ENCODE measurements around the gene SCMH1.

Gene SCMH1

DNA sequence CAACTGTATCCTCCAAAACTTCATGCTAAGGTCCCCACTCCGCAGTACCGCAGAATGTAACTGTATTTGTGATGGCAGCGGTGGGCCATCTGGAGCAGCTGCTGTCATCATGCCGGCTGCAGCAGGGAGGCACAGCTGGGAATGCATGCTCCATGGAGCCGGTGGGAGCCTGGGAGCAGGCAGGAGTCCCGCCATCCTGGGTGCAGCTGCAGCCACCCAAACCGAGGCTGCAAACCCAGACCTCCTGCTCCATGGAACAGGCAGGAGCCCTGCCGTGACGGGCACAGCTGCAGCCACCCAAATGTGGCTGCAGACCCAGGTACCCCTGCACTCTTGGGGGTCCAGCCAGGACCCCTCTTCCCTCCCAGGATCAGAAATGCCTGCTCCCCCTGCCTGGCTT lies 80.3 kb downstream of the SCMH1 start:
- no peak overlapping the region for H3K4me3 ChIP-seq (ENCODE audit: insufficient read depth in 1 of 2, low read depth in 1 of 2, low read length in 2 of 2)
- H3K9ac ChIP-seq (ENCODE audit: low read length) = no peak overlapping the region
- no peak overlapping the region for H3K23ac ChIP-seq (ENCODE audit: low read length in 2 of 2)
- H3K4ac ChIP-seq (ENCODE audit: low read depth in 1 of 2, low read length in 2 of 2) = no peak overlapping the region
- no peak for DNase-seq
- H3K4me2 ChIP-seq (ENCODE audit: low read length, poor library complexity, severe bottlenecking) = no peak overlapping the region
- no peak overlapping the region for H2AFZ ChIP-seq (ENCODE audit: low read depth, low read length)
- H3K9me3 ChIP-seq (ENCODE audit: control insufficient read depth, low read length) = peaks cover 10% of the 10 kb centered on the region
- H2BK12ac ChIP-seq (ENCODE audit: low read length in 2 of 2) = no peak overlapping the region
- H3K27me3 ChIP-seq (ENCODE audit: control insufficient read depth in 1 of 2, insufficient read depth in 1 of 2, low read length in 2 of 2) = peaks cover 0 to 39% of the 10 kb centered on the region in 2 experiments
- no peak overlapping the region for H4K91ac ChIP-seq (ENCODE audit: low read length)
- peaks cover 5 to 17% of the 10 kb centered on the region in 2 experiments for H3K36me3 ChIP-seq (ENCODE audit: control insufficient read depth in 1 of 2, insufficient read depth in 2 of 2, low read depth in 1 of 2, low read length in 2 of 2)
- H3K18ac ChIP-seq (ENCODE audit: low read depth in 1 of 2, low read length in 2 of 2) = no peak overlapping the region
- H3K4me1 ChIP-seq (ENCODE audit: control insufficient read depth, insufficient read depth, low read depth, low read length) = no peaks in the 10 kb centered on the region
- H3K14ac ChIP-seq (ENCODE audit: low read length in 2 of 2) = no peak overlapping the region
- no peak overlapping the region for H2BK120ac ChIP-seq (ENCODE audit: low read depth, low read length)
- H3K79me1 ChIP-seq (replicated peaks; ENCODE audit: low read length, poor library complexity, severe bottlenecking) = peaks cover under 1% of the 10 kb centered on the region
- H2BK15ac ChIP-seq (ENCODE audit: low read depth, poor library complexity, severe bottlenecking) = no peak overlapping the region
- no peak overlapping the region for H3K27ac ChIP-seq (ENCODE audit: low read length, poor library complexity, severe bottlenecking)
- 92% methylated on average over 9 of the region's 9 CpGs for WGBS
- no peak overlapping the region for H2BK5ac ChIP-seq (ENCODE audit: low read depth, low read length, poor library complexity, severe bottlenecking)
- H4K8ac ChIP-seq (ENCODE audit: low read length) = no peak overlapping the region
- no peak overlapping the region for H2AK5ac ChIP-seq (ENCODE audit: low read length, severe bottlenecking)

DNA sequence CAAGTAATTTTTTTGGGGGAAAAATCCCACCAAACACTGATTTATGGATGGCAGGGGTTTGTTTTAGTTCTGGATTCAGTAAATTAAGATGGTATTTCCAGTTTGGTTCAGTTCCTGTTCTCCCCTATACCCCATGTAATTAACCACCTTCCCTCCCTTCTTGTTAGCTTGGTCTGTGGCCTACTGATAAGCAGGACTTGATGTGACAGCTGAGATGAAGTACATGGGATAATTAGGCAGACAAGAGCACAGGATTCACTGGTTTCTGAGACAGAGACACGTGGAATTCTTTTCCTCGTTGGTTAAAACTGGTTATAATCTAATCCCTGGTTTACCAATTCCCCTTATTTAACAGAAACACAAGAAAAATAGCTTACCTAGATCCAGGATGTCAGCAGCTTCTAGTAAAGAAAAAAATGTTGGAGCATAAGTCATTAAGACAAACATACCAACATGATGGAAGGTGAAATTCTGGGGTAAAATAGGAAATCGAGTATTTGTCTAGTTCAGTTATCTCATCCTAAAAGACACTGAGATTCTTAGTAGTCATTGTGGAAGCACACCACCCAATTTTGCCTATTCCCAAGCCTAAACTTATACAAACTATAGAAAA lies 81.5 kb downstream of the SCMH1 start:
- Histone ChIP-seq H2BK12ac (ENCODE audit: low read length in 2 of 2) (no peak overlapping the region), H2BK15ac (ENCODE audit: low read depth, poor library complexity, severe bottlenecking) (no peak overlapping the region), H3K27ac (ENCODE audit: low read length, poor library complexity, severe bottlenecking) (no peak overlapping the region), H3K4me1 (ENCODE audit: control insufficient read depth, insufficient read depth, low read depth, low read length) (no peaks in the 10 kb centered on the region), H3K23ac (ENCODE audit: low read length in 2 of 2) (no peak overlapping the region), H3K4me3 (ENCODE audit: insufficient read depth in 1 of 2, low read depth in 1 of 2, low read length in 2 of 2) (no peak overlapping the region), H3K4me2 (ENCODE audit: low read length, poor library complexity, severe bottlenecking) (no peak overlapping the region), H3K36me3 (ENCODE audit: control insufficient read depth in 1 of 2, insufficient read depth in 2 of 2, low read depth in 1 of 2, low read length in 2 of 2) (peaks cover 5 to 17% of the 10 kb centered on the region in 2 experiments), H3K14ac (ENCODE audit: low read length in 2 of 2) (no peak overlapping the region), H3K27me3 (ENCODE audit: control insufficient read depth in 1 of 2, insufficient read depth in 1 of 2, low read length in 2 of 2) (peaks cover 0 to 39% of the 10 kb centered on the region in 2 experiments), H2AFZ (ENCODE audit: low read depth, low read length) (no peak overlapping the region), H2BK5ac (ENCODE audit: low read depth, low read length, poor library complexity, severe bottlenecking) (no peak overlapping the region), H4K8ac (ENCODE audit: low read length) (no peak overlapping the region), H4K91ac (ENCODE audit: low read length) (no peak overlapping the region), H3K4ac (ENCODE audit: low read depth in 1 of 2, low read length in 2 of 2) (no peak overlapping the region), H3K18ac (ENCODE audit: low read depth in 1 of 2, low read length in 2 of 2) (no peak overlapping the region), H3K9me3 (ENCODE audit: control insufficient read depth, low read length) (no peaks in the 10 kb centered on the region), H2BK120ac (ENCODE audit: low read depth, low read length) (no peak overlapping the region), H3K9ac (ENCODE audit: low read length) (no peak overlapping the region), H2AK5ac (ENCODE audit: low read length, severe bottlenecking) (no peak overlapping the region), H3K79me1 (replicated peaks; ENCODE audit: low read length, poor library complexity, severe bottlenecking) (peaks cover 2% of the 10 kb centered on the region)
- no peak for DNase-seq
- WGBS = 73% methylated on average over 3 of the region's 3 CpGs

DNA sequence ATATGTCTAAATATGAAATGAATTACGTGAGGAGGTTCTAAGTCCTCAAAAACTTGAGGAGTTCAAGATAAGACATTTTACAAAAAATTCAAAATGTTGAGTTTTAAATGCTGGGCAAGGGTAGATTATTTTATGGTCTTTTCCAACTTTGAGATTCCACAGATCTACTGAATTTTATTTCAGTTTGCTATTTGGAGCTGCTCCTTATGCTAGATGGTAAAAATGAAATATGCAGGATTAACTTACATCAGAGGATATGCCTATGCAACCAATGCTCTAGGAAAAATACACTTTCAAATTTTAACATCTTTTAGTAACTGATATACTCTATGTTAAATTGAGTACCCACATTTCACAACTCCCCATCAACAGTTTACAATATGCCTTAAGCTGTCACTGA lies 83.1 kb downstream of the SCMH1 start:
- H3K27me3 ChIP-seq (ENCODE audit: control insufficient read depth in 1 of 2, insufficient read depth in 1 of 2, low read length in 2 of 2) = peaks cover 0 to 39% of the 10 kb centered on the region in 2 experiments
- H2BK15ac ChIP-seq (ENCODE audit: low read depth, poor library complexity, severe bottlenecking) = no peak overlapping the region
- no peak overlapping the region for H2AFZ ChIP-seq (ENCODE audit: low read depth, low read length)
- no peaks in the 10 kb centered on the region for H3K4me1 ChIP-seq (ENCODE audit: control insufficient read depth, insufficient read depth, low read depth, low read length)
- no peak overlapping the region for H3K23ac ChIP-seq (ENCODE audit: low read length in 2 of 2)
- peaks cover 6 to 17% of the 10 kb centered on the region in 2 experiments for H3K36me3 ChIP-seq (ENCODE audit: control insufficient read depth in 1 of 2, insufficient read depth in 2 of 2, low read depth in 1 of 2, low read length in 2 of 2)
- no peak overlapping the region for H4K91ac ChIP-seq (ENCODE audit: low read length)
- no peak overlapping the region for H2BK120ac ChIP-seq (ENCODE audit: low read depth, low read length)
- no peak overlapping the region for H3K4me2 ChIP-seq (ENCODE audit: low read length, poor library complexity, severe bottlenecking)
- no peak overlapping the region for H2AK5ac ChIP-seq (ENCODE audit: low read length, severe bottlenecking)
- no peak overlapping the region for H3K4ac ChIP-seq (ENCODE audit: low read depth in 1 of 2, low read length in 2 of 2)
- H3K27ac ChIP-seq (ENCODE audit: low read length, poor library complexity, severe bottlenecking) = no peak overlapping the region
- no peak overlapping the region for H3K9ac ChIP-seq (ENCODE audit: low read length)
- H3K9me3 ChIP-seq (ENCODE audit: control insufficient read depth, low read length) = no peaks in the 10 kb centered on the region
- WGBS = no CpG with 5 or more reads among the region's 1 CpG
- no peak overlapping the region for H4K8ac ChIP-seq (ENCODE audit: low read length)
- H3K14ac ChIP-seq (ENCODE audit: low read length in 2 of 2) = no peak overlapping the region
- no peak overlapping the region for H3K18ac ChIP-seq (ENCODE audit: low read depth in 1 of 2, low read length in 2 of 2)
- no peak for DNase-seq
- no peak overlapping the region for H2BK12ac ChIP-seq (ENCODE audit: low read length in 2 of 2)
- H3K79me1 ChIP-seq (replicated peaks; ENCODE audit: low read length, poor library complexity, severe bottlenecking) = peaks cover 2% of the 10 kb centered on the region
- no peak overlapping the region for H2BK5ac ChIP-seq (ENCODE audit: low read depth, low read length, poor library complexity, severe bottlenecking)
- no peak overlapping the region for H3K4me3 ChIP-seq (ENCODE audit: insufficient read depth in 1 of 2, low read depth in 1 of 2, low read length in 2 of 2)

DNA sequence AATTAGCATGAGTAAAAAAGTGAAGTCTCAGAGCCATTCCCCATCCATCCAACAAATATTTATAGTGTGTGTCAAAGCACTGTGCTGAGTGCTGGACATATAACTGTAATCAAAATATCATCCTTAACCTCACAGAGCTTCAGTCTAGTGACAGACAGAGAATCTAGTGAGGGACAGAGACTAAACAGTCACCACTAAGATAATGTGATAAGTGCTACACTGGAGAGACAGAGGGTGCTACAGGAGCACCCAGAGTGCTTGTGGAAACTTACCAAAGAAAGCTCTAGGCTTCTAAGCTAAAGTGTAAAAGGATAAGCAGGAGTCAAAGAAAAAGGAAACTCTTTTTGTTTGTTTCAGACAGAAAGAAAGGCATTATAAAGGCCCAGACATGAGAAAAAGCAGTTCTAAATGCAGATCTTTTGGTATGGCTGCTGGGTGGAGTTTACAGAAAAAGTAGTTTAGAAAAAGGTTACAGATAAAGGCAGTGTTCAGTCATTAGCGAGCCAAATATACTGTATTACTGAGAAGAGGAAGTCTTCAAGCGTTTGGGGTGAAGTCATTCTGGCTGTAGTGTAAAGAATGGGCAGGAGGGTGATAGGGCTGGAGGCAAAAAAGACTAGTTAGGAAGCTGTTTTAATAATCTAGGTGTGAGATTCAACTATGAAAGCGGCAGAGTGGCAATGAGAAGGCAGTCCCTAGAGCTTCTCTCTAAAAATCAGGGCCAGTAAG lies 83.8 kb downstream of the SCMH1 start:
- Histone ChIP-seq H3K27me3 (ENCODE audit: control insufficient read depth in 1 of 2, insufficient read depth in 1 of 2, low read length in 2 of 2) (peaks cover 0 to 35% of the 10 kb centered on the region in 2 experiments), H3K36me3 (ENCODE audit: control insufficient read depth in 1 of 2, insufficient read depth in 2 of 2, low read depth in 1 of 2, low read length in 2 of 2) (peaks cover 7 to 17% of the 10 kb centered on the region in 2 experiments), H4K8ac (ENCODE audit: low read length) (no peak overlapping the region), H4K91ac (ENCODE audit: low read length) (no peak overlapping the region), H3K4ac (ENCODE audit: low read depth in 1 of 2, low read length in 2 of 2) (no peak overlapping the region), H2BK15ac (ENCODE audit: low read depth, poor library complexity, severe bottlenecking) (no peak overlapping the region), H3K27ac (ENCODE audit: low read length, poor library complexity, severe bottlenecking) (no peak overlapping the region), H3K4me2 (ENCODE audit: low read length, poor library complexity, severe bottlenecking) (no peak overlapping the region), H3K4me1 (ENCODE audit: control insufficient read depth, insufficient read depth, low read depth, low read length) (no peaks in the 10 kb centered on the region), H3K14ac (ENCODE audit: low read length in 2 of 2) (no peak overlapping the region), H2AFZ (ENCODE audit: low read depth, low read length) (no peak overlapping the region), H3K4me3 (ENCODE audit: insufficient read depth in 1 of 2, low read depth in 1 of 2, low read length in 2 of 2) (no peak overlapping the region), H3K18ac (ENCODE audit: low read depth in 1 of 2, low read length in 2 of 2) (no peak overlapping the region), H2AK5ac (ENCODE audit: low read length, severe bottlenecking) (no peak overlapping the region), H3K9me3 (ENCODE audit: control insufficient read depth, low read length) (no peaks in the 10 kb centered on the region), H2BK120ac (ENCODE audit: low read depth, low read length) (no peak overlapping the region), H3K9ac (ENCODE audit: low read length) (no peak overlapping the region), H2BK12ac (ENCODE audit: low read length in 2 of 2) (no peak overlapping the region), H3K79me1 (replicated peaks; ENCODE audit: low read length, poor library complexity, severe bottlenecking) (peaks cover 2% of the 10 kb centered on the region), H2BK5ac (ENCODE audit: low read depth, low read length, poor library complexity, severe bottlenecking) (no peak overlapping the region), H3K23ac (ENCODE audit: low read length in 2 of 2) (no peak overlapping the region)
- 76% methylated on average over 3 of the region's 3 CpGs for WGBS
- peak; percentile 38 for DNase-seq
